CD14-positive monocyte (primary cell): ENCODE data around the gene KLHL22. TPM values are rescaled to one million over a fixed set of nuclear protein-coding genes. Genes with fewer than 3 reads are reported as not detected.

Experiments used
- DNase-seq, 3 donors: peaks; one replicate each; pipeline ENCODE4 v3.0.0-alpha.2; 2011 to 2022
- H2AFZ ChIP-seq: 2 replicates; pipeline ENCODE4 v1.6.0; 2012; ENCODE audit warnings: mild to moderate bottlenecking, low read depth, low read length, inconsistent platforms; ENCODE audit not compliant: insufficient read depth, poor library complexity, severe bottlenecking
- H3K27ac ChIP-seq, 2 donors: 1 replicate in 1 of 2; 2 replicates in 1 of 2; pipeline ENCODE4 v1.5.1; 2012 to 2013; ENCODE audit warnings: low read length in 2 of 2, control low read depth in 1 of 2, inconsistent platforms in 1 of 2, low read depth in 1 of 2, mild to moderate bottlenecking in 1 of 2
- H3K27me3 ChIP-seq, 2 donors: one replicate each; pipeline versions ENCODE4 v1.6.0 to v1.6.1; 2011 to 2013; ENCODE audit warnings: low read length in 2 of 2; ENCODE audit not compliant: control insufficient read depth in 2 of 2, insufficient read depth in 2 of 2
- H3K36me3 ChIP-seq, 2 donors: replicated peaks in 1 of 2; 1 replicate in 1 of 2; 2 replicates in 1 of 2; pipeline versions ENCODE4 v1.5.1 to v1.6.1; 2012 to 2013; ENCODE audit warnings: low read length in 2 of 2, control low read depth in 1 of 2, inconsistent platforms in 1 of 2, mild to moderate bottlenecking in 1 of 2; ENCODE audit not compliant: insufficient read depth in 2 of 2, control insufficient read depth in 1 of 2
- H3K4me1 ChIP-seq, 2 donors: 1 replicate in 1 of 2; 2 replicates in 1 of 2; pipeline versions ENCODE4 v1.5.1 to v1.6.1; 2012 to 2013; ENCODE audit warnings: low read length in 2 of 2, control low read depth in 1 of 2, inconsistent platforms in 1 of 2, mild to moderate bottlenecking in 1 of 2, moderate library complexity in 1 of 2; ENCODE audit not compliant: insufficient read depth in 2 of 2, control insufficient read depth in 1 of 2
- H3K4me2 ChIP-seq: replicated peaks from 2 replicates; pipeline ENCODE3; 2012; ENCODE audit warnings: low read length, moderate library complexity, mild to moderate bottlenecking; ENCODE audit not compliant: poor library complexity, severe bottlenecking; ENCODE audit errors: extremely low read depth
- H3K4me3 ChIP-seq, 3 experiments: fragments of 200-600 bp in 1 of 3; sonication (generic) in 1 of 3; replicated peaks in 1 of 3; 1 replicate in 2 of 3; 2 replicates in 1 of 3; pipeline ENCODE4 v1.5.1; 2011 to 2013; ENCODE audit warnings: low read length in 3 of 3, mild to moderate bottlenecking in 3 of 3, control low read depth in 2 of 3, low read depth in 2 of 3, inconsistent platforms in 1 of 3, moderate library complexity in 1 of 3
- H3K79me2 ChIP-seq: 2 replicates; pipeline ENCODE4 v1.6.0; 2012; ENCODE audit warnings: mild to moderate bottlenecking, control low read depth, inconsistent platforms, low read length, moderate library complexity; ENCODE audit not compliant: insufficient read depth
- H3K9ac ChIP-seq: 2 replicates; pipeline ENCODE4 v1.6.0; 2017; ENCODE audit warnings: low read length, mild to moderate bottlenecking; ENCODE audit not compliant: insufficient read depth, poor library complexity, severe bottlenecking
- H3K9me3 ChIP-seq, 2 donors: replicated peaks in 1 of 2; 1 replicate in 1 of 2; 2 replicates in 1 of 2; pipeline versions ENCODE4 v1.5.1 to v1.6.1; 2012 to 2013; ENCODE audit warnings: low read length in 2 of 2, control low read depth in 1 of 2; ENCODE audit not compliant: control insufficient read depth in 1 of 2, insufficient read depth in 1 of 2
- H4K20me1 ChIP-seq: 2 replicates; pipeline ENCODE4 v1.6.0; 2012; ENCODE audit warnings: mild to moderate bottlenecking, low read length, control low read depth, moderate library complexity; ENCODE audit not compliant: insufficient read depth
- H3K27ac Mint-ChIP-seq, 7 donors: one replicate each; pipeline ENCODE4 v1.8.0; 2020; ENCODE audit warnings: mild to moderate bottlenecking in 7 of 7, mixed read lengths in 7 of 7, moderate library complexity in 6 of 7, inconsistent platforms in 2 of 7
- H3K27me3 Mint-ChIP-seq, 3 donors: one replicate each; pipeline ENCODE4 v1.8.0; 2021 to 2022; ENCODE audit warnings: low read depth in 3 of 3, mild to moderate bottlenecking in 3 of 3, mixed read lengths in 3 of 3, moderate library complexity in 3 of 3, inconsistent platforms in 1 of 3
- H3K36me3 Mint-ChIP-seq, 2 donors: one replicate each; pipeline ENCODE4 v1.8.0; 2020; ENCODE audit warnings: mixed read lengths in 2 of 2, inconsistent platforms in 1 of 2, mild to moderate bottlenecking in 1 of 2
- H3K4me1 Mint-ChIP-seq: one replicate; pipeline ENCODE4 v1.8.0; 2020; ENCODE audit warnings: mild to moderate bottlenecking, mixed read lengths
- H3K4me3 Mint-ChIP-seq, 2 donors: one replicate each; pipeline ENCODE4 v1.8.0; 2020; ENCODE audit warnings: mild to moderate bottlenecking in 2 of 2, mixed read lengths in 2 of 2, moderate library complexity in 1 of 2
- H3K9me3 Mint-ChIP-seq, 7 donors: one replicate each; pipeline ENCODE4 v1.8.0; 2020 to 2022; ENCODE audit warnings: mixed read lengths in 7 of 7, mild to moderate bottlenecking in 6 of 7, moderate library complexity in 6 of 7, inconsistent platforms in 2 of 7
- CTCF ChIP-seq: fragments of 200-600 bp; IDR thresholded peaks from one replicate; pipeline ENCODE4 v1.8.0; 2022; ENCODE audit warnings: antibody characterized with exemption, mild to moderate bottlenecking
- WGBS: methylation state at CpG from one replicate; pipeline ENCODE4 v1.1.5; 2013; ENCODE audit warnings: missing lambda C conversion rate; ENCODE audit not compliant: insufficient coverage; 5-methylcytosine and 5-hydroxymethylcytosine counted together
- intact Hi-C, 2 donors: fragments of 100-400 bp; cut with micrococcal nuclease; formaldehyde crosslinking; loops; one replicate each; pipeline versions ENCODE4 v1.15.0 to v1.15.1; 2023
- polyA plus RNA-seq, 3 donors: library from polyadenylated mRNA; depleted of rRNA in 1 of 3; unstranded in 2 of 3; stranded (reverse) in 1 of 3; fragments of 300-500 nt in 2 of 3; fragments of >200 nt in 1 of 3; fragmentation: Illumina TruSeq in 2 of 3; gene quantifications; 1 replicate in 2 of 3; 2 replicates in 1 of 3; pipeline ENCODE4 v1.2.3, GENCODE V29; 2012 to 2021

Gene KLHL22
- polyA plus RNA-seq, 3 donors = 7.8 to 15.6 (median 9.2) TPM

GRCh38 chr22:20455709-20456063 is 39.9 kb downstream of the KLHL22 start:
- WGBS = 79% methylated on average over 3 of the region's 8 CpGs
- peaks cover 57 to 65% of the 10 kb centered on the region in 2 donors for H3K36me3 Mint-ChIP-seq

GRCh38 chr22:20453222-20453621 is 42.4 kb downstream of the KLHL22 start:
- Histone ChIP-seq H3K4me2 (no peak overlapping the region), H3K27me3 (no peaks in the 10 kb centered on the region), H3K9me3 (no peaks in the 10 kb centered on the region), H3K4me3 (no peak overlapping the region), H3K9ac (no peak overlapping the region), H4K20me1 (no peaks in the 10 kb centered on the region), H3K36me3 (peaks cover 10 to 42% of the 10 kb centered on the region in 2 donors), H3K79me2 (no peaks in the 10 kb centered on the region), H3K27ac (no peak overlapping the region), H3K4me1 (peaks cover 25 to 29% of the 10 kb centered on the region in 2 donors), H2AFZ (no peak overlapping the region)
- H3K4me3 Mint-ChIP-seq = no peak overlapping the region
- TF ChIP-seq CTCF = no peak
- H3K4me1 Mint-ChIP-seq = peaks cover 24% of the 10 kb centered on the region
- intact Hi-C loops = no loop called here
- H3K9me3 Mint-ChIP-seq = no peaks in the 10 kb centered on the region
- H3K36me3 Mint-ChIP-seq = peaks cover 43 to 45% of the 10 kb centered on the region in 2 donors
- no peaks in the 10 kb centered on the region for H3K27me3 Mint-ChIP-seq
- no CpG with 5 or more reads among the region's 3 CpGs for WGBS
- DNase-seq = no peak
- no peak overlapping the region for H3K27ac Mint-ChIP-seq

More at GRCh38 chr22:20455709-20456063, 39.9 kb downstream of the KLHL22 start:
- H3K79me2 ChIP-seq = no peaks in the 10 kb centered on the region
- peak overlapping the region in 1 of 7 donors; percentile 39 for H3K27ac Mint-ChIP-seq
- H3K4me2 ChIP-seq = no peak overlapping the region
- peaks cover 24% of the 10 kb centered on the region for H3K4me1 Mint-ChIP-seq
- H4K20me1 ChIP-seq = no peaks in the 10 kb centered on the region
- H3K9me3 Mint-ChIP-seq = no peaks in the 10 kb centered on the region
- no peaks in the 10 kb centered on the region for H3K27me3 ChIP-seq
- H3K9ac ChIP-seq = no peak overlapping the region
- no peak overlapping the region for H3K27ac ChIP-seq
- H2AFZ ChIP-seq = no peak overlapping the region
- peaks cover 19 to 55% of the 10 kb centered on the region in 2 donors for H3K36me3 ChIP-seq
- no peak for TF ChIP-seq CTCF
- no peaks in the 10 kb centered on the region for H3K9me3 ChIP-seq
- no peak overlapping the region for H3K4me3 ChIP-seq
- DNase-seq = peak in 1 of 3 donors; percentile 1
- peaks cover 0 to 4% (median 0%) of the 10 kb centered on the region in 3 donors for H3K27me3 Mint-ChIP-seq
- H3K4me1 ChIP-seq = peaks cover 25 to 29% of the 10 kb centered on the region in 2 donors
- no peak overlapping the region for H3K4me3 Mint-ChIP-seq
- intact Hi-C loops = loop anchor here (1.0 to 2.0 kb wide), 2 partner anchors 37 kb away; no protein-coding TSS in a partner anchor
